VCaP (cell line): Measurements from ENCODE around the gene GATA5.

Source experiments
- H3K27ac ChIP-seq: fragments of 450-650 bp; 2 replicates; pipeline ENCODE4 v1.5.1; 2017
- CTCF ChIP-seq: fragments of 450-650 bp; conservative IDR thresholded peaks from 2 replicates; pipeline ENCODE4 v1.5.1; 2017; ENCODE audit warnings: mild to moderate bottlenecking, moderate library complexity

The GATA5 gene

GRCh38 chr20:62475772-62476055 lies at the start of gene GATA5:
Gene GATA5 (minus strand): TSS chr20:62475995. CDS start chr20:62475521, 474 bp downstream.
- peak within 1 kb of the TSS; percentile 32; the same call in 1 of the 2 replicates for H3K27ac ChIP-seq
- no peak for TF ChIP-seq CTCF

GRCh38 chr20:62525014-62525413 lies 49.2 kb upstream of the GATA5 start:
- TF ChIP-seq CTCF, result no peak
- H3K27ac ChIP-seq, result no peak overlapping the region

GRCh38 chr20:62524505-62524911 lies 48.7 kb upstream of the GATA5 start:
- no peak overlapping the region for H3K27ac ChIP-seq
- TF ChIP-seq CTCF, result no peak

- H3K27ac ChIP-seq, result no peak overlapping the region
- TF ChIP-seq CTCF, result no peak
Measured at GRCh38 chr20:62523473-62524203, 47.8 kb upstream of the GATA5 start.

- H3K27ac ChIP-seq, result no peak overlapping the region
Measured at GRCh38 chr20:62522748-62523396, 47.1 kb upstream of the GATA5 start.

GRCh38 chr20:62519826-62520225 lies 44.0 kb upstream of the GATA5 start:
- no peak for TF ChIP-seq CTCF
- no peak overlapping the region for H3K27ac ChIP-seq

More at GRCh38 chr20:62522748-62523396, 47.1 kb upstream of the GATA5 start:
- TF ChIP-seq CTCF, result no peak

- no peak overlapping the region for H3K27ac ChIP-seq
- no peak for TF ChIP-seq CTCF
Measured at GRCh38 chr20:62518911-62519310, 43.1 kb upstream of the GATA5 start.
